ENCODE results near the gene WNK1. TPM values are rescaled to one million over a fixed set of nuclear protein-coding genes. Genes with fewer than 3 reads are reported as not detected.
A peak's percentile ranks its signal among the peaks of the same experiment; 100 is the strongest.

WNK1 gene
- total and polyA plus RNA-seq, 2 donors (not counting 3 experiments of a cell fraction or from before 2014, with no cell fraction given), result 46.3 to 108 TPM

GRCh38 chr12:884746-885414 is 132.5 kb downstream of the WNK1 start:
- H3K4me2 ChIP-seq (ENCODE audit: insufficient read depth, low read length), result no peak overlapping the region
- H3K9me3 ChIP-seq (replicated peaks; ENCODE audit: control insufficient read depth, insufficient read depth, low read length), result no peaks in the 10 kb centered on the region
- BruUV-seq (replicated peaks), result TSS peak; percentile 59
- no peaks in the 10 kb centered on the region for H4K20me1 ChIP-seq (replicated peaks; ENCODE audit: control insufficient read depth, extremely low read depth, insufficient read depth, low read length)
- no peak for DNase-seq (ENCODE audit: low read depth, low spot score)
- H3K9me1 ChIP-seq (replicated peaks; ENCODE audit: control insufficient read depth, extremely low read depth, insufficient read depth, low read length), result no peaks in the 10 kb centered on the region
- POLR2A ChIA-PET, result no interaction called here
- peaks cover 39 to 56% of the 10 kb centered on the region in 2 experiments for H3K36me3 ChIP-seq (ENCODE audit: control insufficient read depth in 2 of 2, extremely low read depth in 1 of 2, insufficient read depth in 2 of 2, low read length in 2 of 2)
- CTCF ChIA-PET, result interaction anchor here (1.0 to 2.1 kb wide), 3 partner anchors 64 to 208 kb away, joined by 3 to 7 read pairs (median 4); partner anchors contain the start of gene RAD52
- no peaks in the 10 kb centered on the region for H3K27me3 ChIP-seq (ENCODE audit: control insufficient read depth in 2 of 2, insufficient read depth in 2 of 2, low read length in 2 of 2)
- FAIRE-seq, result no peak
- dilution Hi-C loops (cut with MboI; ENCODE audit: extremely low pct_ligation_motif_present, low sequenced_read_pairs), result no loop called here
- no peak overlapping the region for H3K4me3 ChIP-seq (replicated peaks in 1 of 3; ENCODE audit: insufficient read depth in 1 of 3, low read depth in 1 of 3, low read length in 3 of 3)
- no peak for TF ChIP-seq FOS (IDR thresholded peaks at IDR 0.05; ENCODE audit: borderline replicate concordance, insufficient read depth, low read length)
- H2AFZ ChIP-seq (ENCODE audit: low read depth, low read length), result no peak overlapping the region
- intact Hi-C loops (cut with micrococcal nuclease), result no loop called here
- no peaks in the 10 kb centered on the region for H3K4me1 ChIP-seq (ENCODE audit: control insufficient read depth, extremely low read depth, insufficient read depth, low read length)
- H3K27ac ChIP-seq (ENCODE audit: insufficient read depth, low read depth, low read length), result no peak overlapping the region
- H3K79me2 ChIP-seq (ENCODE audit: control insufficient read depth, insufficient read depth, low read length), result no peaks in the 10 kb centered on the region
- no peak overlapping the region for H3K9ac ChIP-seq (replicated peaks; ENCODE audit: extremely low read depth, insufficient read depth, low read length)

GRCh38 chr12:885701-886100 is 133.3 kb downstream of the WNK1 start:
- intact Hi-C loops (cut with micrococcal nuclease) (no loop called here), dilution Hi-C loops (cut with MboI; ENCODE audit: extremely low pct_ligation_motif_present, low sequenced_read_pairs) (no loop called here)
- Histone ChIP-seq H3K79me2 (ENCODE audit: control insufficient read depth, insufficient read depth, low read length) (no peaks in the 10 kb centered on the region), H3K27me3 (ENCODE audit: control insufficient read depth in 2 of 2, insufficient read depth in 2 of 2, low read length in 2 of 2) (no peaks in the 10 kb centered on the region), H3K4me1 (ENCODE audit: control insufficient read depth, extremely low read depth, insufficient read depth, low read length) (no peaks in the 10 kb centered on the region), H2AFZ (ENCODE audit: low read depth, low read length) (no peak overlapping the region), H3K4me2 (ENCODE audit: insufficient read depth, low read length) (no peak overlapping the region), H4K20me1 (replicated peaks; ENCODE audit: control insufficient read depth, extremely low read depth, insufficient read depth, low read length) (no peaks in the 10 kb centered on the region), H3K9me3 (replicated peaks; ENCODE audit: control insufficient read depth, insufficient read depth, low read length) (no peaks in the 10 kb centered on the region), H3K27ac (ENCODE audit: insufficient read depth, low read depth, low read length) (no peak overlapping the region), H3K36me3 (ENCODE audit: control insufficient read depth in 2 of 2, extremely low read depth in 1 of 2, insufficient read depth in 2 of 2, low read length in 2 of 2) (peaks cover 37 to 62% of the 10 kb centered on the region in 2 experiments), H3K9me1 (replicated peaks; ENCODE audit: control insufficient read depth, extremely low read depth, insufficient read depth, low read length) (no peaks in the 10 kb centered on the region), H3K4me3 (replicated peaks in 1 of 3; ENCODE audit: insufficient read depth in 1 of 3, low read depth in 1 of 3, low read length in 3 of 3) (no peak overlapping the region), H3K9ac (replicated peaks; ENCODE audit: extremely low read depth, insufficient read depth, low read length) (no peak overlapping the region)
- POLR2A ChIA-PET, result no interaction called here
- DNase-seq (ENCODE audit: low read depth, low spot score) (no peak), FAIRE-seq (no peak)
- CTCF ChIA-PET, result interaction anchor here (1.0 to 2.1 kb wide), 2 partner anchors 63 to 207 kb away, joined by 3 to 7 read pairs; partner anchors contain the start of gene RAD52
- BruUV-seq (replicated peaks), result no TSS peak
- TF ChIP-seq EZH2 (IDR thresholded peaks at IDR 0.05; ENCODE audit: borderline replicate concordance, low read depth, low read length, severe bottlenecking), result no peak
- no peak for TF ChIP-seq MAX (IDR thresholded peaks at IDR 0.05; ENCODE audit: insufficient read depth, insufficient read length)
- no peak for TF ChIP-seq GATA2 (IDR thresholded peaks at IDR 0.05; ENCODE audit: insufficient read depth, insufficient read length, low read depth, low read length)
- no peak for TF ChIP-seq MYC (IDR thresholded peaks at IDR 0.05; ENCODE audit: low read depth, low read length)
- no peak for TF ChIP-seq POLR2AphosphoS5 (IDR thresholded peaks at IDR 0.05; ENCODE audit: insufficient read depth, low read depth, low read length)
- TF ChIP-seq CTCF (IDR thresholded peaks at IDR 0.05; ENCODE audit: extremely low read depth in 1 of 2, insufficient read depth in 1 of 2, low read depth in 1 of 2, low read length in 2 of 2), result no peak
- no peak for TF ChIP-seq POLR2A (IDR thresholded peaks at IDR 0.05; ENCODE audit: low read depth, low read length)
- no peak for TF ChIP-seq FOS (IDR thresholded peaks at IDR 0.05; ENCODE audit: borderline replicate concordance, insufficient read depth, low read length)
- no peak for TF ChIP-seq JUN (IDR thresholded peaks at IDR 0.05; ENCODE audit: borderline replicate concordance, insufficient read depth, insufficient read length, low read depth)

Measured in endothelial cell of umbilical vein (primary cell).